ENCODE measurements around the gene ADD3.

Gene ADD3

DNA sequence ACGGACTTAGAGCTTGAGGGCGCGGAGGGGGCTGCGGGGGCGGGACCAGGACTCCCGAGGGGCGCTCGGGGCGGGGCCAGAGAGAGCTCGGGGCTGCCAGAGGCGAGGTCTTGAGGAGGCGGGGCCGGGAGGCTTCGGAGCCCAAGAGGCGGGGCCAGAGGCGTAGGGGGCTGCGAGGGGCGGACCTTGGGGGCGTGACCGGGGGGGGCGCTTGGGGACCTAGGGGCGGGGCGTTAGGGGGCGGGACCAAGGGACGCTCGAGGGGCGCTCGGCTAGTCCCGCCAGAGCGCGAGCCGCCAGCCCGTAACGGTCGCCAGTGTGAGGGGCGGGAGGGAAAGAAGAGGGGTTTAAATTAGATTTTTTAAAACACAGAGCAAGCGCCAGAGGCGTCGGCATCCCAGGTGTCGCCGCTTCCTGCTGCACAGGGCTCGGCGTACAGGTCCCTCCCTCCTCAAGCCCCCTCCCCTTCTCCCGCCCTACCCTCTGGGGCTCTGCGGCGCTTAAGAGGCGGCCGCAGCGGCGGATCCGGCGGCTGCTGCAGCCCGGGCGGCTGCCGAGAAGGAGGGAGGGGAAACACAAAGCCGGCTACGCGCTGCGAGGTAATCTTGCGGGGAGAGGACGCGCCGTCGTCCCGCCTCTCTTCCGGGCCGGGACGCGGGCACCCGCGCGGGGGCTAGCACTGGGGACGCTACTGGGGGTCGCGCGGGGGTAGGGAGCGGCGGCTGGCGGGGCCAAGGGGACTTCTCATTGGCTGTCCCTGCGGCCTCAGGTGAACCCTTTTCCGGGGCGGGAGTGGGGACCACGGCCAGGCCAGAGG, at the start of gene ADD3:
Gene ADD3 (plus strand): TSS at position 284 of the 817 bp plus-strand sequence. CDS start 92,670 bp downstream, outside the sequence.
- peak; percentile 77 for DNase-seq

GRCh38 chr10:109958059-109958458, 49.7 kb upstream of the ADD3 start:
- DNase-seq = no peak

GRCh38 chr10:109959259-109960145, 48.3 kb upstream of the ADD3 start:
- DNase-seq = peak; percentile 72

DNA sequence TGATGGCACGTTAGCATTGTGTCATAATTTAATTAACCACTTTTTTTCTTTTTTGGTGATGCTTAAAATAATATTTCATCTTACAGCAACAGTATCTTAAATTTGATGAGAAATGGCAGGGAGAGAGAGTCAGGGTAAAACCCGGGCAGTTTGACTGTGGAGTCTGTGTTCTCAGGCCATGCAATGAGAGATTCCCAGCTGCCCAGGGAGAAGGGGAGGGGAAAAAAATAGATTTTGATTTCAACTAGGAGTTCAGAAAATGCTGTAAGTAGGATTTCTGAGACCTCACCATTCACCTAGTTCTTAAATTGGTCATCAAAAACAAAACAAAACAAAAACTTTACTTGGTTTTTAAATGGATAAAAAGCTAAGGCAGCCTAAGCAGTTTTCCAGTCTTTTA, 47.1 kb upstream of the ADD3 start:
- DNase-seq = peak; percentile 7

DNA sequence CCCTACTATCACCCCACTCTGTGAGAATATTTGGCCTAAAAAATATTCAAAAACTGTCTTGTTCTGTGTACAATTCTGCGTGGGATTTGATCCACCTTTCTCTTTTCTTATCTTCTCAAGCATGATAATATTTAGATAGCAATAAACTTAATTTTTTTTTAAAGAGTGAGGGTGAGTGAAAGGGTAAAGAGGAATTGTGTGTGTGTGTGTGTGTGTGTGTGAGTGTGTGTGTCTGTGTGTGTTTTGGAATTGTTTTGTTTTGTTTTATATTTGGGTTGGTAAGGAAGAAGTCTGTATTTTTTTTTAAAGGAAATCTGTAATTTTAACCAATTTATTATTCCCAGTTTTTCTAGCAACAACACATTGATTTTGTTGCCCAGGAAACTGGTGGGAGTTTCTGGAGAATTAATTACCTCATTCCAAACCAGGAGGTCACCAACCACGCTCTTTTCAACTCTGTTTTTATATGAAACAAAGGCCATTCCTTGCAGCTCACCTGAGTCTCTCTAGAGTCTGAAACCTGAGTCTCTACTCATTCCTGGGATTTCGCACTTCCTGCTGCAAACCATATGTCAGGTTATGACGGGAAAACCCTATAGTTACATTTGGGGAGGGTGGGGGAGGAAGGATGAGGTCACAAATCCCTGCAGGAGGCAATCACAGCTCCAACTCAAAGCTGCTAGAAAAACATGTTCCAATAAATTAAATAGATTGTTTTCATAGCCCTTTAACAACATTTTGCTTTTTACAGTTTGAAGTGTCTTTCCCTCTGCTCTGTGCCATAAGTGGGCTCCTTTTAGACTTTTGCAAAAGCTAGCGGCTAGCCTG, 46.4 kb upstream of the ADD3 start:
- DNase-seq = peak; percentile 33

DNA sequence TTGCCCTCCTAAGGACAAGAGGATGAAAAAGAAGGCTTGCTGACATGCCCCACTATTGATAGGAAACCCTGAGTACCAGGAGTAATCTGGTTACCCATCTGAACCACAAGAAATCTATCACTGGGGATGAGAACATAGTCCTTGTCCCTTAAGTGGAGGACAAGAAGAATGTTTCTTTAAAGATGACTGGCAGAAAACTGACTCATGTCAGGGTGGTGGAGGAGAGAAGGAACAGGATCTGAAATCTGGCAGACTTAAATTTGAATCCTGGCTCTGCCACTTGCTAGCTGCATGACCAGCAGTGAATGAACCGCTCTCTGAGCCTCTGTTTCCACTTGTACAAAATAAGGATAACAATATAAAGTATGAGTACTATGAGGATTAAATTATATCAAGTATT, 45.5 kb upstream of the ADD3 start:
- DNase-seq = no peak

DNA sequence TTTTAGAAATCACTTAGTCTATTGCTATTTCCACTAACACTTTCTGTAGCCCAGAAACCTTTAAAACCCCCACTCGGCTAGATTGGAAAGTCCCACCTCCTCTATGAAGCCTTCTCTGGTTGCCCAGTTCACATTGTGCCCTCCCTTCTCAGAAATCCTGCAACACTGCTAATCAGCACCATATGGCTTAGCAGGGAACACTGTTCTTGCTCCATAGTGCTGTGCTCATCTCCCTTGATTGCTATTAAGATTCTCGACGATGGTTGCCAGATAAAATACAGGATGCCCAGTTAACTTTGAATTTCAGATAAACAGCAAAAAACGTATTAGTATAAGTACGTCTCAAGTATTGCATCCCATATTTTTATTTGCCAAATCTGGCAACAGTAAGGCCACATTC, 44.3 kb upstream of the ADD3 start:
- peak; percentile 33 for DNase-seq

DNA sequence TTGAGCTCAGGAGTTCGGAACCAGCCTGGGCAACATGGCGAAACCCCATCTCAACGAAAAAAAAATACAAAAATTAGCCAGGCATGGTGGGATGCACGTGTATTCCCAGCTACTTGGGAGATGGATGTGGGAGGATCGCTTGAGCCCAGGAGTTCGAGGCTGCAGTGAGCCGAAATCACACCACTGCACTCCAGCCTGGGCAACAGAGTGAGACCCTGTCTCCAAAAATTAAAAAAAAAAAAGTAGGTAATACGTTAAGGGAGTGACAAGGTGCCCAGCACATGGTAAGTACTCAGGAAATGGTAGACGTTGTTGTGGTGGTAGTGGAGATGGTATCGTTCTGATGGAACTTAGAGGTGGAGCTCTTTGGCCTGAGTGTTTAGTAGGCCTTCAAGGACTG, 43.5 kb upstream of the ADD3 start:
- no peak for DNase-seq

DNA sequence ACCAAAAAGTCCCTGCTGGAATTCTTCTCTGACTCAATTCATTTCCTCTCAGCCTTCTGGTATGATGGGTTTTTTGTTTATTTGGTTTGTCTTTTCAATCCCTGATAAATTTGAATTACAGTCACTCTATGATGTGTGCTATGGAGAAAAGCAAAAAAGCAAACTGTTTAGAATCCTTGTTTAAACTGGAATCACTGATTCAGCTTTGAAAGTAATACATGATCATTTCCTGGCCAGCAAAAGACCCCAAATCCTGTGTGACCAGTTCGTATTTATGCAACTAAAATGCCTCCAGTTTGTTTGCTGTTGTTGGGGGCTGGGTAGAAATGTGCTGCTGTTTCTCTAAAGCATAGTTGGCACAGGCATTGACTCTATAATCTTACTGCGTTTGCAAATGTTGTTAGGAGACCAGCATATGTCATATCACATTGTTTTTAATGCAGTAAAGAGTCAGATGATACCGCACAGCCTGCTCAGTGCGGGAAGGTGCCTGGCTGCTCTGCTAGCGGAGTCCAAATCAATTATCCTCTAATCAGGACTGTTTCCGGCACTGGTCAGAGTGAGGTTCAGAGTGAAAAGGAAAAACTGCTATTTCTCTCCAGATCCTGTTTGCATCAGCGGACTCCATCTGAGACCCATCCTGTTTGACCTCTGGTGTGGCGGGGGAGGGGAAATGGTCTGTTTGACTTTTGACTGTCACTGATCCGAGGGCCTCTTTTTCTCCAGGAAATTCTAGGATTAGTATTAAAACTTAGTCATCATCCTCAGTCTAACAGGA, 40.6 kb upstream of the ADD3 start:
- peak; percentile 49 for DNase-seq

GRCh38 chr10:109967739-109968088, 40.1 kb upstream of the ADD3 start:
- no peak for DNase-seq

DNA sequence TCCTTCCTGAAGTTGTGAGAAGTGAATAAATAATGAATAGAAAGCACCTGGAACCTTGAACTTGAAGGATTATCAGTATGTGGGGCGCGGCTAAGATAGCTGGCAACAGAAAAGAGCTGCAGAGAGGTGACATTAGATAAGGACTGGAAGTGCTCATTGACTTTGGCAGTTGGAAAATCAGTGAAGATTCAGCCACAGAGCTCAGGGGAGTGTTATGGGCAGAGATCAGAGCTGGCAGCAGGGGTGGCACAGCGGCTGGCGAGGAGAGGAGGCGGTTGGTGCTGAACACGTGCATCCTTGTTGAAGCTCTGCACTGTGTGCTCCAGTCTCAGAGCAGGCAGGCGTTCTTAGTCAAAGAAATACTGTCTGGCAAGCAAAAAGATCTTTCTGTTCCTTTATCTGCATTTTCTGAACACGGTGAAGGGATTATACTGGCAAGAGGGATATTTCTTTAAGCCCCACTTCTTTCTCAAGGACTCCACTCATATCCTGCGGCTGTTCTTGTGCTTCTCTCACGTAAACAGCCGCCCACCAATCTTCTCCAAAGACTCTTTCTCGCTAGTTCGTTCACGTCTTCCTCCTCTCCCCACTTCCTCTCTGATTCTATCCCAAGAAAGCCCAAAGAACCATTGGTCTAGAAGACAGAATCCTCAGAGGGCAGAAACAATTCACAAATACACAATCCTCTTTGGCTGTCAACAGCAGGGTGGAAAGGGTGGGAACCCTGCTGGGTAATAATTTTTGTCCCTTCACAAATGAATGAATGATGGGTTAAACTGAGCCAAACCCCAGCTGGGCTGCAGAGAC, 38.6 kb upstream of the ADD3 start:
- no peak for DNase-seq

DNA sequence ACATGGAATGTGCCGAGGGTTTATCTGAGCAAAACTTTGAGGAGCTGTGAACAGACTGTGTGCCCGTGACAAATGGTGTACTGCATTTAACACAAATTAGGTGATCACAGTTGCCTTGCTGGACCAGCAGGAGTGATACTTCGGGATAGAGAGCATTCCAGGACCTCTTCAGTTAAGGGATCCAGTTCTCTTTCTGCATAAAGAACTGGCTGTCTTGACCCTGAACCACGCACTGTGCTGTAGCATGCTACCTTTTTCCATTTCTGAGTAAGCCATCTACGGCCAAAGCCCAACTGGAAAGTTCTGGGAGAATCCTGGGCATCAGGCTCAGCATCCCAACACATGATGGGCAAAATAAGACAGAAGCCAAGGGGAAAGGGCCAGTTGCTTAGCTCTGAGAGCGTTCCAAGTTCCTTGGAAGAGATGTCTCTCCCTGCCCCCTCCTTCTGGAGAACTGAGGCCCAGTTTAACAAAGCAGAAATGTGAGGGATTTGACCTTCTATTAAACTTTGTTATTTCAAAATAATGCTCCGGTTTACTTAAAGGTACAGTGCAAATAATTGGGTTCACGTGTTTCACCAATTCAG, 37.9 kb upstream of the ADD3 start:
- DNase-seq = no peak

DNA sequence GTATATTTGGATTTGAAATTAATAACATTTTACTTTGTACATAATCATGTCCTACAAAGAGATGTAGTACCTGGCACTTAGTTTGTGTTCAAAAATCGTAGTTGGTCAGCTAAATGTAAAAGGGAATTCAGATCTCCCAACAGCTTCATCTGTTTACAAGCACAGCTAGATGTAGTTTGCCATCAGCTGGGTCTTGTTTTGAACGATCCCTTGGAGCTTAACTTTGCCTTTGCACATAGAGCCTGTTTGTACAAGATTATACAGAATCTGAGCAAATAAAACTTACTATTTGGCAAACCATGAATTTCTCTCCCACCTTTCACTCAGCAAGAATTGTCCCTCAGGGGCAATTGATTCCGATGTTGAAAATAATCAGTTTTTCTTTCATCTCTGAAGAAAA, 36.1 kb upstream of the ADD3 start:
- no peak for DNase-seq

GRCh38 chr10:109972372-109973001, 35.3 kb upstream of the ADD3 start:
- no peak for DNase-seq

DNA sequence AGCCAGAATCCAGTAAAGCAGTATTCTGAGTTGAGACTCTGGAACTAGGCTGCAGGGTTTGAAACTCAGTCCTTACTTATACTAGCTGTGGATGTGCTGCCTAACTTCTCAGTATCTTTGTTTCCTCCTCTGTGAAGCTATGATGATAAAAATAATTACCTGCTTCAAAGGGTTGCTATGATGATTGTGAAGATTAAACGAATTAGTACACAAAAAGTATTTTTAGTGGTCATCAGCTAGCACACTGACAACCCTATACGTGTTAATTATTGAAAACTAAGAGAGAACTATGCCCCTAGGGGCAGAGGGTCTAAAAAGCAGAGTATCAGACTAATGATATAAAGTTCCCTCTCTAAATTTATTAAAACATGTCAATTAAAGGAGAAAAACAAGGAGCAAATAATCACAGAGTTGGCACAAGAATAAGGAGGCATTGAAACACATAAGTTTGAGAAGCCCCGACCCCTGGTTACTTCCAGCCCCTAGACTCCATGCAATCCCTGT, 34.4 kb upstream of the ADD3 start:
- DNase-seq = no peak

GRCh38 chr10:109974504-109975191, 33.1 kb upstream of the ADD3 start:
- no peak for DNase-seq

- DNase-seq = no peak
Measured at GRCh38 chr10:109975244-109976190, 32.3 kb upstream of the ADD3 start.

DNA sequence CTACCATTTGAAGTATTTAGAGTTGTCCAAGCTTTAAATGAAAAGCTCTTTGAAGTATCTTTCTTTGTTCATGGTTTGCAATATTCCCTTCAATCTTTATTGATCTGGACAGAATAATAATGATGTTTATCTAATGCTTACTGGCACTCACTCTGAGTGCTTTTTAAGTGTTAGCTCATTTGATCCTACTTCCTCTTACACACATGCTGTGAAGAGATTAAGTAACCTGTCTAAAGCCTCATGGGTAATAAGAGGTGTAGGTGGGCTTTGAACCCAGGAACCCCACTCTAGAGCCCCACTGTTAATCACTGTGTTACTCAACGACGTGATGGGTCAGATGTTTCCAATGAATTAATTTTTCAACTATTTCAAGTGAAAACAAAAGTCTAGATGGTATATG, 31.1 kb upstream of the ADD3 start:
- no peak for DNase-seq
